Islet of Langerhans (tissue), 1 donor: Measurements from ENCODE around the gene TMEM184C.
A peak's percentile ranks its signal among the peaks of the same experiment; 100 is the strongest.

Source experiments
- FAIRE-seq: peaks from one replicate; lab custom pipeline; 2011; peaks lifted over from hg19 to GRCh38; lab: Jason Lieb, UNC

TMEM184C gene

GRCh38 chr4:147599769-147600168 is 17.4 kb upstream of the TMEM184C start:
- no peak for FAIRE-seq

GRCh38 chr4:147605499-147605898 is 11.7 kb upstream of the TMEM184C start:
- no peak for FAIRE-seq

- no peak for FAIRE-seq
Measured at GRCh38 chr4:147607471-147607870, 9.7 kb upstream of the TMEM184C start.

GRCh38 chr4:147610686-147611085 is 6.5 kb upstream of the TMEM184C start:
- FAIRE-seq = no peak

- FAIRE-seq = no peak
Measured at GRCh38 chr4:147616849-147617172, 386 bp upstream of the TMEM184C start.

- no peak for FAIRE-seq
Measured at GRCh38 chr4:147617841-147618691, 869 bp downstream of the TMEM184C start.

GRCh38 chr4:147620315-147620714 is 3.1 kb downstream of the TMEM184C start:
- no peak for FAIRE-seq

- FAIRE-seq = no peak
Measured at GRCh38 chr4:147625733-147626132, 8.5 kb downstream of the TMEM184C start.

- no peak for FAIRE-seq
Measured at GRCh38 chr4:147626903-147627302, 9.7 kb downstream of the TMEM184C start.

- peak; percentile 51 for FAIRE-seq
Measured at GRCh38 chr4:147628415-147628814, 11.2 kb downstream of the TMEM184C start.

GRCh38 chr4:147629783-147630730 is 12.9 kb downstream of the TMEM184C start:
- FAIRE-seq = peak; percentile 81

GRCh38 chr4:147633113-147633512 is 15.9 kb downstream of the TMEM184C start:
- no peak for FAIRE-seq

- no peak for FAIRE-seq
Measured at GRCh38 chr4:147633643-147634042, 16.4 kb downstream of the TMEM184C start.

- FAIRE-seq = no peak
Measured at GRCh38 chr4:147635348-147635747, 18.2 kb downstream of the TMEM184C start.

GRCh38 chr4:147638365-147638764 is 21.2 kb downstream of the TMEM184C start:
- no peak for FAIRE-seq

GRCh38 chr4:147638942-147639341 is 21.7 kb downstream of the TMEM184C start:
- FAIRE-seq = no peak

- FAIRE-seq = no peak
Measured at GRCh38 chr4:147639388-147639787, 22.2 kb downstream of the TMEM184C start.

GRCh38 chr4:147640331-147640730 is 23.1 kb downstream of the TMEM184C start:
- FAIRE-seq = no peak

- FAIRE-seq = no peak
Measured at GRCh38 chr4:147643616-147644015, 26.4 kb downstream of the TMEM184C start.

GRCh38 chr4:147644471-147644870 is 27.3 kb downstream of the TMEM184C start:
- no peak for FAIRE-seq

- FAIRE-seq = no peak
Measured at GRCh38 chr4:147645099-147645498, 27.9 kb downstream of the TMEM184C start.

GRCh38 chr4:147648656-147649055 is 31.5 kb downstream of the TMEM184C start:
- FAIRE-seq = no peak

- FAIRE-seq = no peak
Measured at GRCh38 chr4:147651563-147651962, 34.4 kb downstream of the TMEM184C start.
